Measurements from ENCODE around the gene SLC7A14. TPM values are rescaled to one million over a fixed set of nuclear protein-coding genes. Genes with fewer than 3 reads are reported as not detected.

The SLC7A14 gene
- total RNA-seq, 1 donor from 2014 or later = 6.2 TPM

GRCh38 chr3:170436697-170437096, 149.2 kb downstream of the SLC7A14 start:
- no peak overlapping the region for H3K4me3 Mint-ChIP-seq (ENCODE audit: unreplicated experiment)
- H3K4me1 Mint-ChIP-seq (ENCODE audit: low read depth, unreplicated experiment) = no peaks in the 10 kb centered on the region
- no peak overlapping the region for H3K27ac Mint-ChIP-seq (ENCODE audit: unreplicated experiment)
- H3K27me3 Mint-ChIP-seq (ENCODE audit: unreplicated experiment) = no peaks in the 10 kb centered on the region
- H3K36me3 Mint-ChIP-seq (ENCODE audit: unreplicated experiment) = no peaks in the 10 kb centered on the region
- DNase-seq = no peak
- no peaks in the 10 kb centered on the region for H3K9me3 Mint-ChIP-seq (ENCODE audit: unreplicated experiment)
- no peak for TF ChIP-seq CTCF (IDR thresholded peaks at IDR 0.05; ENCODE audit: partially characterized antibody, unreplicated experiment)

- no peaks in the 10 kb centered on the region for H3K36me3 Mint-ChIP-seq (ENCODE audit: unreplicated experiment)
- no peak for DNase-seq
- no peaks in the 10 kb centered on the region for H3K27me3 Mint-ChIP-seq (ENCODE audit: unreplicated experiment)
- H3K9me3 Mint-ChIP-seq (ENCODE audit: unreplicated experiment) = peaks cover 2% of the 10 kb centered on the region
- no peaks in the 10 kb centered on the region for H3K4me1 Mint-ChIP-seq (ENCODE audit: low read depth, unreplicated experiment)
- no peak overlapping the region for H3K4me3 Mint-ChIP-seq (ENCODE audit: unreplicated experiment)
- TF ChIP-seq CTCF (IDR thresholded peaks at IDR 0.05; ENCODE audit: partially characterized antibody, unreplicated experiment) = no peak
- no peak overlapping the region for H3K27ac Mint-ChIP-seq (ENCODE audit: unreplicated experiment)
Observed at GRCh38 chr3:170432416-170432815, 153.5 kb downstream of the SLC7A14 start.

GRCh38 chr3:170431054-170431453, 154.8 kb downstream of the SLC7A14 start:
- Mint-ChIP-seq H3K9me3 (ENCODE audit: unreplicated experiment) (peaks cover 2% of the 10 kb centered on the region), H3K4me1 (ENCODE audit: low read depth, unreplicated experiment) (no peaks in the 10 kb centered on the region), H3K4me3 (ENCODE audit: unreplicated experiment) (no peak overlapping the region), H3K36me3 (ENCODE audit: unreplicated experiment) (no peaks in the 10 kb centered on the region), H3K27me3 (ENCODE audit: unreplicated experiment) (no peaks in the 10 kb centered on the region), H3K27ac (ENCODE audit: unreplicated experiment) (no peak overlapping the region)
- no peak for DNase-seq
- TF ChIP-seq CTCF (IDR thresholded peaks at IDR 0.05; ENCODE audit: partially characterized antibody, unreplicated experiment) = peak; percentile 55

GRCh38 chr3:170429050-170429449, 156.8 kb downstream of the SLC7A14 start:
- H3K4me3 Mint-ChIP-seq (ENCODE audit: unreplicated experiment) = no peak overlapping the region
- DNase-seq = no peak
- H3K36me3 Mint-ChIP-seq (ENCODE audit: unreplicated experiment) = no peaks in the 10 kb centered on the region
- no peaks in the 10 kb centered on the region for H3K4me1 Mint-ChIP-seq (ENCODE audit: low read depth, unreplicated experiment)
- no peak for TF ChIP-seq CTCF (IDR thresholded peaks at IDR 0.05; ENCODE audit: partially characterized antibody, unreplicated experiment)
- no peaks in the 10 kb centered on the region for H3K27me3 Mint-ChIP-seq (ENCODE audit: unreplicated experiment)
- H3K9me3 Mint-ChIP-seq (ENCODE audit: unreplicated experiment) = peaks cover 2% of the 10 kb centered on the region
- no peak overlapping the region for H3K27ac Mint-ChIP-seq (ENCODE audit: unreplicated experiment)

GRCh38 chr3:170428095-170428494, 157.8 kb downstream of the SLC7A14 start:
- TF ChIP-seq CTCF (IDR thresholded peaks at IDR 0.05; ENCODE audit: partially characterized antibody, unreplicated experiment) = no peak
- H3K36me3 Mint-ChIP-seq (ENCODE audit: unreplicated experiment) = no peaks in the 10 kb centered on the region
- no peaks in the 10 kb centered on the region for H3K4me1 Mint-ChIP-seq (ENCODE audit: low read depth, unreplicated experiment)
- no peak for DNase-seq
- no peaks in the 10 kb centered on the region for H3K27me3 Mint-ChIP-seq (ENCODE audit: unreplicated experiment)
- no peak overlapping the region for H3K27ac Mint-ChIP-seq (ENCODE audit: unreplicated experiment)
- H3K4me3 Mint-ChIP-seq (ENCODE audit: unreplicated experiment) = no peak overlapping the region
- peaks cover 2% of the 10 kb centered on the region for H3K9me3 Mint-ChIP-seq (ENCODE audit: unreplicated experiment)
